Keratinocyte (primary cell): Measurements from ENCODE around the gene NCF4. TPM values are rescaled to one million over a fixed set of nuclear protein-coding genes. Genes with fewer than 3 reads are reported as not detected.

Experiments used
- DNase-seq: peaks from one replicate; pipeline ENCODE4 v3.0.0-alpha.2; 2011; ENCODE audit warnings: low read depth, missing footprints, low spot score
- FAIRE-seq: peaks from 2 replicates; lab custom pipeline; 2011; peaks lifted over from hg19 to GRCh38; lab: Jason Lieb, UNC
- H2AFZ ChIP-seq: 2 replicates; pipeline ENCODE4 v1.6.0; 2012; ENCODE audit warnings: low read length, control low read depth, inconsistent platforms; ENCODE audit not compliant: control insufficient read depth
- H3K27ac ChIP-seq: 2 replicates; pipeline ENCODE4 v1.5.1; 2011; ENCODE audit warnings: low read length; ENCODE audit not compliant: control insufficient read depth, insufficient read depth
- H3K27me3 ChIP-seq: 3 replicates; pipeline ENCODE4 v1.6.0; 2011; ENCODE audit warnings: low read length; ENCODE audit not compliant: control insufficient read depth, insufficient read depth; ENCODE audit errors: extremely low read depth
- H3K36me3 ChIP-seq, 2 experiments: 2 replicates in 1 of 2; 3 replicates in 1 of 2; pipeline ENCODE4 v1.5.1; 2011; ENCODE audit warnings: low read length in 2 of 2, mild to moderate bottlenecking in 1 of 2; ENCODE audit not compliant: control insufficient read depth in 2 of 2, insufficient read depth in 2 of 2; ENCODE audit errors: extremely low read depth in 1 of 2
- H3K4me1 ChIP-seq: 3 replicates; pipeline ENCODE4 v1.5.1; 2011; ENCODE audit warnings: low read length; ENCODE audit not compliant: control insufficient read depth, insufficient read depth; ENCODE audit errors: extremely low read depth
- H3K4me2 ChIP-seq: 3 replicates; pipeline ENCODE4 v1.6.0; 2011; ENCODE audit warnings: low read depth, low read length; ENCODE audit not compliant: control insufficient read depth, insufficient read depth; ENCODE audit errors: extremely low read depth
- H3K4me3 ChIP-seq, 3 experiments: fragments of 200-600 bp in 1 of 3; sonication (generic) in 1 of 3; 2 replicates in 2 of 3; 3 replicates in 1 of 3; pipeline ENCODE4 v1.5.1; 2011 to 2016; ENCODE audit warnings: low read length in 3 of 3, mild to moderate bottlenecking in 3 of 3, control low read depth in 2 of 3, inconsistent platforms in 1 of 3, low read depth in 1 of 3, mixed read lengths in 1 of 3, mixed run types in 1 of 3, moderate library complexity in 1 of 3; ENCODE audit not compliant: control insufficient read depth in 2 of 3, insufficient read depth in 2 of 3; ENCODE audit errors: extremely low read depth in 1 of 3
- H3K79me2 ChIP-seq: 2 replicates; pipeline ENCODE4 v1.6.0; 2012; ENCODE audit warnings: low read length; ENCODE audit not compliant: control insufficient read depth, insufficient read depth
- H3K9ac ChIP-seq: 3 replicates; pipeline ENCODE4 v1.6.0; 2011; ENCODE audit warnings: low read length; ENCODE audit not compliant: control insufficient read depth, insufficient read depth; ENCODE audit errors: extremely low read depth
- H3K9me1 ChIP-seq: 3 replicates; pipeline ENCODE4 v1.6.0; 2011; ENCODE audit warnings: low read length; ENCODE audit not compliant: control insufficient read depth, insufficient read depth; ENCODE audit errors: extremely low read depth
- H3K9me3 ChIP-seq: 2 replicates; pipeline ENCODE4 v1.5.1; 2012; ENCODE audit warnings: low read depth, low read length; ENCODE audit not compliant: control insufficient read depth
- H4K20me1 ChIP-seq: 3 replicates; pipeline ENCODE4 v1.6.0; 2011; ENCODE audit warnings: low read length; ENCODE audit not compliant: control insufficient read depth, insufficient read depth; ENCODE audit errors: extremely low read depth
- CTCF ChIP-seq, 3 experiments: IDR thresholded peaks in 1 of 3; conservative IDR thresholded peaks in 1 of 3; optimal IDR thresholded peaks in 1 of 3; 2 replicates in 2 of 3; 3 replicates in 1 of 3; pipeline versions ENCODE3 to v1.5.1; 2011; ENCODE audit warnings: low read length in 3 of 3, mild to moderate bottlenecking in 3 of 3, moderate library complexity in 2 of 3, control low read depth in 1 of 3, inconsistent platforms in 1 of 3; ENCODE audit not compliant: insufficient read depth in 2 of 3; ENCODE audit errors: extremely low read depth in 1 of 3
- EZH2 ChIP-seq: IDR thresholded peaks from one replicate; pipeline ENCODE4 v1.6.1; 2012; ENCODE audit warnings: inconsistent platforms, mild to moderate bottlenecking, low read length, moderate library complexity
- dilution Hi-C: fragments of 300-500 bp; cut with MboI; formaldehyde crosslinking; loops from one replicate; pipeline ENCODE4 v1.7.0; 2020; ENCODE audit warnings: low sequenced_read_pairs; ENCODE audit not compliant: extremely low pct_ligation_motif_present
- polyA plus RNA-seq, 5 experiments: library from polyadenylated mRNA; depleted of rRNA in 3 of 5; stranded (reverse) in 3 of 5; stranded (forward) in 1 of 5; unstranded in 1 of 5; fragments of >200 nt; gene quantifications; 1 replicate in 1 of 5; 2 replicates in 3 of 5; 3 replicates in 1 of 5; pipeline versions ENCODE4 v1.2.1 to v1.2.3, GENCODE V29; 2011 to 2012; ENCODE audit warnings: missing spikeins in 2 of 5, low read depth in 1 of 5, low replicate concordance in 1 of 5

Gene NCF4
- polyA plus RNA-seq, 1 donor (not counting 4 experiments of a cell fraction or from before 2014, with no cell fraction given), result 0.42 TPM

- Histone ChIP-seq H3K4me3 (no peak overlapping the region), H3K27ac (no peak overlapping the region), H3K9me3 (no peaks in the 10 kb centered on the region), H3K79me2 (no peaks in the 10 kb centered on the region), H3K9me1 (no peaks in the 10 kb centered on the region), H3K9ac (no peak overlapping the region), H3K27me3 (peaks cover 15% of the 10 kb centered on the region), H3K4me1 (no peaks in the 10 kb centered on the region), H3K4me2 (no peak overlapping the region), H2AFZ (no peak overlapping the region), H4K20me1 (no peaks in the 10 kb centered on the region), H3K36me3 (no peaks in the 10 kb centered on the region)
- no peak for FAIRE-seq
- no peak for TF ChIP-seq CTCF (optimal IDR thresholded peaks at IDR 0.05 in 1 of 3, IDR thresholded peaks at IDR 0.05 in 1 of 3, conservative IDR thresholded peaks at IDR 0.05 in 1 of 3; ENCODE audit: extremely low read depth in 1 of 3, insufficient read depth in 2 of 3, low read length in 3 of 3)
- no peak for TF ChIP-seq EZH2
- no peak for DNase-seq
- dilution Hi-C loops, result no loop called here
Measured at GRCh38 chr22:36924151-36924698, 63.4 kb downstream of the NCF4 start.

DNA sequence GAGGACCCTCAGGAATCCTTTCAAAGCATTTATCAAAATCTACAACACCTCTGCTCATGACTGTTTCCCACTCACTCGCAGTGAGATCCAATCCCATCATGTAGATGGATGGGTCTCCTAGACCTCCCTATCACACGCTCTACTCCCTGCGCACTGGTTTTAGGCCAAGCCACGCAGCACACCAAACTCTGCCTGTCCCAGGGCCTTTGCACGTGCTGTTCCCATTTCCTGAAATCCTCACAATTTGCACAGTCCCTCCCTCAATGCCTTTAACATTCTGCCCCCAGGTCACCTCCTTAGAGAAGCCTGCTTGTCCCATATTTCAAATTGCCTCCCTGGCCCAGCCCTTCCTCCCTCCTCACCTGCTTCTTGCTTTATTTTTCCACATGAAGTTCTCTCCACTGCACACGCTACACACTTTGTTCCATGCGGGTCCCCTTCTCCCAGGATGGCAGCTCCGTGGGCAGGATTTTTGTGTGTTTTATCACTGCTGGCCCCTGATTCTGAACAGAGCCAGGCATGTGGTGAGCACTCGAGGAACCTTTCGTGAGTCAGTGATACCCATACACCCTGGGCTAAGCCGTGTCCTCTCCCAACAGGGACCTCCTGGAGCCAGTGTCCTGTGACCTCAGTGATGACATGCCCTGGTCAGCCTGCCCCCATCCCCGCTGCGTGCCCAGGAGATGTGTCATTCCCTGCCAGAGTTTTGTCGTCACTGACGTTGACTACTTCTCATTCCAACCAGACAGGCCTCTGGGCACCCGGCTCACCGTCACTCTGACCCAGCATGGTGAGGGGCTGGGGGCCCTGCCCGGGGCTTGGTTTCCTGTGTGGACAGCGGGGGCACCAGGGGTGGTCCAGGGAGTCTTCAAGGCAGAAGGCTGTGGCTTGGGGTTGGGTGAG lies 64.8 kb downstream of the NCF4 start:
- H3K27ac ChIP-seq, result no peak overlapping the region
- no peak for FAIRE-seq
- H3K9ac ChIP-seq, result no peak overlapping the region
- H4K20me1 ChIP-seq, result no peaks in the 10 kb centered on the region
- H3K27me3 ChIP-seq, result peaks cover 15% of the 10 kb centered on the region
- H3K4me1 ChIP-seq, result no peaks in the 10 kb centered on the region
- no peak overlapping the region for H3K4me2 ChIP-seq
- TF ChIP-seq EZH2, result no peak
- no peak for TF ChIP-seq CTCF (optimal IDR thresholded peaks at IDR 0.05 in 1 of 3, IDR thresholded peaks at IDR 0.05 in 1 of 3, conservative IDR thresholded peaks at IDR 0.05 in 1 of 3; ENCODE audit: extremely low read depth in 1 of 3, insufficient read depth in 2 of 3, low read length in 3 of 3)
- DNase-seq, result no peak
- no peaks in the 10 kb centered on the region for H3K9me3 ChIP-seq
- no peak overlapping the region for H2AFZ ChIP-seq
- no peaks in the 10 kb centered on the region for H3K36me3 ChIP-seq
- H3K79me2 ChIP-seq, result no peaks in the 10 kb centered on the region
- dilution Hi-C loops, result no loop called here
- no peaks in the 10 kb centered on the region for H3K9me1 ChIP-seq
- H3K4me3 ChIP-seq, result no peak overlapping the region
